Activated T-cell treated with anti-CD3 and anti-CD28 coated beads, Interleukin-2, amount 50 U/mL, for 4 hours (primary cell): ENCODE data around the gene RRP7A. TPM values are rescaled to one million over a fixed set of nuclear protein-coding genes. Genes with fewer than 3 reads are reported as not detected.

Source experiments
- ATAC-seq, 2 donors: fragments of 200-7000 bp; cut with Tn5 transposase; one replicate each; pipeline ENCODE4 v1.10.0; 2021
- DNase-seq: peaks from one replicate; pipeline ENCODE4 v3.0.0-alpha.2; 2020
- H3K27me3 Mint-ChIP-seq: one replicate; pipeline ENCODE4 v1.8.0; 2021; ENCODE audit warnings: low read depth, mixed read lengths
- H3K36me3 Mint-ChIP-seq: one replicate; pipeline ENCODE4 v1.8.0; 2022; ENCODE audit warnings: mixed read lengths; ENCODE audit not compliant: insufficient read depth
- H3K4me1 Mint-ChIP-seq: one replicate; pipeline ENCODE4 v1.8.0; 2021; ENCODE audit warnings: low read depth, mixed read lengths
- H3K4me3 Mint-ChIP-seq: one replicate; pipeline ENCODE4 v1.8.0; 2021; ENCODE audit warnings: mild to moderate bottlenecking, moderate library complexity, mixed read lengths
- H3K9me3 Mint-ChIP-seq: one replicate; pipeline ENCODE4 v1.8.0; 2021; ENCODE audit warnings: mixed read lengths
- total RNA-seq, 3 donors: library from RNA; stranded (reverse); gene quantifications; one replicate each; pipeline ENCODE4 v1.2.1, GENCODE V29; 2021

Gene RRP7A
- total RNA-seq, 3 donors from 2014 or later, result 214 to 258 (median 217) TPM

DNA sequence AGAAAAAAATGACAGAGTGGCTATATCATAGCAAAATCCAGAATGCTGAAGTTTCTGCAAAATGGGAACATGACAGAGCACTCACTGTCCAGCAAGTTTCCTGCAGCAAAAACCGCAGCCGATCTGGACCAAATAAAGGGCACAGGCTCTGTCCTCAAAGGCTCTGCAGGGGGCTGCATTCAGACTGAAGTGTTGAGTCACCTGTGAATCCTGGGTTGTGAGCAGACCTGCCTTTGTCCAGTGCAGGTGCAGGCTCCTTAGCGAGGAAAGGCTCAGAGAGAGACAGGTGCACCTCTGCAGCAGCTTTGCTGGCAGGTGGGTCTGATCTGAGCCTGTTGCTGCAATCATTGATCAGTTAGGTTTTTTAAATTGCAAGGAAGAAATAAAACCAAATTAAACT, 58.1 kb downstream of the RRP7A start:
- no peak for ATAC-seq
- Mint-ChIP-seq H3K9me3 (no peaks in the 10 kb centered on the region), H3K4me1 (no peaks in the 10 kb centered on the region), H3K27me3 (peaks cover 40% of the 10 kb centered on the region), H3K4me3 (no peak overlapping the region), H3K36me3 (no peaks in the 10 kb centered on the region)
- DNase-seq, result no peak

Other genes starting within 250 kb of the RRP7A start
- gene TCF20, start 249.1 kb downstream of the RRP7A start, total RNA-seq, result 10 to 100 TPM; 68.1 to 74.4 (median 69.9) TPM
- under 1 TPM in 2 of 3 donors, not detected in 1; 0.03 to 0.11 TPM for gene NFAM1, start 87.4 kb downstream of the RRP7A start, total RNA-seq
- gene SERHL2, start 34.2 kb upstream of the RRP7A start, total RNA-seq, result under 1 TPM; 0.55 to 0.96 (median 0.79) TPM
- gene POLDIP3, start 95.1 kb upstream of the RRP7A start, total RNA-seq, result 10 to 100 TPM; 71.8 to 82.6 (median 77.1) TPM
- 1 to 10 TPM in 2 of 3 donors, under 1 TPM in 1; 0.71 to 1.2 (median 1.2) TPM for gene ATP5MGL, start 120.8 kb upstream of the RRP7A start, total RNA-seq
- 10 to 100 TPM; 58.5 to 74.2 (median 73.8) TPM for gene CYB5R3, start 129.6 kb upstream of the RRP7A start, total RNA-seq
- not detected for gene A4GALT, start 201.1 kb upstream of the RRP7A start, total RNA-seq